NCI-H2227 (cell line): ENCODE data around the gene DAGLA.
A peak's percentile ranks its signal among the peaks of the same experiment; 100 is the strongest.
"Not testable (repeated sequence)": the region's sequence is repeated elsewhere in the genome, so short reads cannot be mapped to it uniquely, and the experiment has no call there.

Experiments used
- DNase-seq: peaks from one replicate; lab custom pipeline; 2025; ENCODE audit not compliant: unreplicated experiment; lab: John Stamatoyannopoulos, UW

DAGLA gene

GRCh38 chr11:61666684-61667297 is 13.4 kb upstream of the DAGLA start:
- no peak for DNase-seq

DNA sequence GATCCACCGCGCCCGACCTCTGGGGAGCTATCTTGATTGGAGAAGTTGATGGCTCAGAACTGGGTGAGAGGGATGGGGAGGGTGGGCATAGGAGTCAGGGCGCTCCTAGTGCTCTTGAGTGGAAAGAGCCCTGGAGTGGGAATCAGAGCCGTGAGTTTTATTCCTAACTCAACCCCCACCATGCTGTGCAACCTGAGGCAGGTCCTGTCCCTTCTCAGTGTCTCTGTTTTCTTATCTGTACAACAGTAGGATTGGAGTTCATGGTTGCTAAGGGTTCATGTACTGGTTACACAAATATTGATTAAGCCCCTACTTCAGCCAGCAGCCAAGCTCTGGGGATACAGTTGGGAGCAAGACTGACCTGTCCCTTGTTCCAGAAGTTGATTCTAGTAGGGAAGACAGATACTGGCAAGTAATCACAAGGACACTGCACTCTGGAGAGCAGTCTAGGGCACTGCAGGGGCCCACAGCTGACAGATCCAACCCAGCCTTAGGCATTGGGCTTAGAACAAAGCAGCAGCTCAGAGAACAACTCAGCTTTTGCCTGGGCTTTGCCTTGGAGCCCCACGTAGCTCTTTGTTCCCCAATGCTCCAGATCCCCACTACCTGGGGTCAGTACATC is 12.4 kb upstream of the DAGLA start:
- DNase-seq, result no peak

- DNase-seq, result no peak
Measured at GRCh38 chr11:61669417-61669816, 10.8 kb upstream of the DAGLA start.

DNA sequence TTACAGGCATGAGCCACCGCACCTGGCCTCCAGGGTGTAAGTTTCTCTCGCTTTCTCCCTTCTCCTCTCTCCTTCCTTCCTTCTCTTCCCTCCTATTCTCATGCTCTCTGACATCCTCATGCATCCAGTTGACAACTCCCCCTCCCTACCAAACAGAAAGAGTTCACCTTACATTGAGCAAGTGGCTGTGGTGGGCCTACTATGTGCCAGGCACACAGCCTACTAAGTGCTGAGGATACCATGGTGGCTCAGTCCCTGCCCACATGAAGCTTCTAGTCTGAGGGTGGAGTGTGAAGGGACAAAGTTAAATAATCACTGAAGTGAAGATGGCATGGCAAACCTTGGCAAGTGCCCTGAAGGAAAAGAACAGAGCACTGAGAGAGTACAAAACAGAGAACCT is 9.6 kb upstream of the DAGLA start:
- DNase-seq, result no peak

DNA sequence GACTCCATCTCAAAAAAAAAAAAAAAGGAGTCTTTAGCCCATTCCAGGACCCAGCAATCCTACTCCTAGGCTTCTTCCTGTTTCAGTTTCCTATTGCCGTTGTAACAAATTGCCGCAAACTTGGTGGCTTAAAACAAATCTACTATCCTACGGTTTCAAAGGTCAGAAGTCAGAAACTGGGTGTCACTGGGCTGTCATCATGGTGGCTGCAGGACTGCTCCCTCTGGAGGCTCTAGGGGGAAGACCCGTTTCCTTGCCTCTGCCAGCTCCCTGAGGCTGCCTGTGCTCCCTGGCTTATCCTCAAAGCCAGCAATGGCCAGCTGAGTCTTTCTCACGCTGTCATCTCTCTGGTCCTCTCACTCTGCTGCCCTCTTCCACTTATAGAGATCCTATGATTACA is 8.7 kb upstream of the DAGLA start:
- no peak for DNase-seq

DNA sequence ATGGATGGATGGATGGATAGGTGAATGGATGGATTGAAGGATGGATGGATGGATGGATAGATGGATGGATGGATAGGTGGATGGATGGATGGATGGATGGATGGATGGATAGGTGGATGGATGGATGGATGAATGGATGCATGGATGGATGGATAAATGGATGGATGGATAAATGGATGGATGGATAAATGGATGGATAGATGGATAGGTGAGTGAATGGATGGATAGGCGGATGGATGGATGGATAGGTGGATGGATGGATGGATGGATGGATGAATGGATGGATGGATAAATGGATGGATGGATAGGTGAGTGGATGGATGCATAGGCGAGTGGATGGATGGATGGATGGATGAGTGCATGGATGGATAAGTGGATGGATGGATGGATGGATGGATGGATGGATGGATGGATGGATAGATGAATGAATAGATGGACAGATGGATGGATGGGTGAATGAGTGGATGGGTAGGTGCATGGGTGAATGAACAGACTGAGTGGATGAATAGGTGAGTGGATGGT is 6.2 kb upstream of the DAGLA start:
- DNase-seq, result not testable (repeated sequence)

DNA sequence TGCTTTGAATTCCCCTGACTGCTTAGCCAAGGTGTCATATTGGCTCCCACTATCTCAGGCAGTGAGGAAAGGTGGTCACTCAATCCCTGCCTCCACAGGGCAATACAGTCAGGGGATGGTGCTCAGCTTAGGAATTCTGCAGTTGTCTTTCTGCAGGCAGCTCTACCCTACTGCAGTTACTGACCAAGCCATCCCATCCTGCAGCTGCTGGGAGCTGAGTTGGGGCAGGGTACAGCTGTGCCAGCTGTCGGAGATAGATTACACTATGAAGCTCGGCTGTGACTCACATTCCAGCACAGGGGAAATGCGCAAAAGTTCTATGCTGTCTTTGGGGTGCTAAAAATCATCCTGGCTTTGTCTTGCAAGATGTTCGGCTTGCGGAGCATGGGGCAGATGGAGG is 4.4 kb upstream of the DAGLA start:
- DNase-seq, result no peak

- peak; percentile 26 for DNase-seq
Measured at GRCh38 chr11:61679296-61679695, 895 bp upstream of the DAGLA start.

DNA sequence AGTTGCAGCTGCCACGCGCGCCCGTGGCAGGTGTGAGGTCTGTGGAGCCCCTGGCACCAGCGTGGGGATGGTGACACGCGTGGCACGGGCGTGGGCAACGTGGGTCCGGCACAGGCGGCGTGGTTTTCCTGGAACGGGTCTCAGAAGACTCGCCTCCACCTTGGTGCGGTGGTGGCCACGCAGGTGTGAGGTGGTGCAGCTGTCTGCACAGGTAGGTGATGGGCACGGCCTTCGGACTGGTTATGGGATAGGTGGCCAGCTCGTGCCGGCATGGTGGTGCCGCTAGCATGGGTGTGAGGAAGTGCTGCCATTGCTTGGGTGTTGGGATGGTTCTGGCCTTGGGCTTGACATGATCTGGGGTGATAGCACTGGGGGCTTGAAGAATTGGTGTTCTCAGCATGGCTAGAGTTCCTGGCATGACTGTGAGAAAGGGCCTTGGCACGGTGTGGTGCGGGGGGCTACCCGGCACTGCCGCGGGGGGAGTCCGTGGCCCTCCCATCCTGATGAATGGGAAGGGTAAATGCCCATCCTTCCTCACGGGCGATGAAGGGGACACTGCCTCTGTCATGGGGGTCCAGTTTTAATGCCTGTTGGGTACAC is 531 bp downstream of the DAGLA start:
- no peak for DNase-seq

DNA sequence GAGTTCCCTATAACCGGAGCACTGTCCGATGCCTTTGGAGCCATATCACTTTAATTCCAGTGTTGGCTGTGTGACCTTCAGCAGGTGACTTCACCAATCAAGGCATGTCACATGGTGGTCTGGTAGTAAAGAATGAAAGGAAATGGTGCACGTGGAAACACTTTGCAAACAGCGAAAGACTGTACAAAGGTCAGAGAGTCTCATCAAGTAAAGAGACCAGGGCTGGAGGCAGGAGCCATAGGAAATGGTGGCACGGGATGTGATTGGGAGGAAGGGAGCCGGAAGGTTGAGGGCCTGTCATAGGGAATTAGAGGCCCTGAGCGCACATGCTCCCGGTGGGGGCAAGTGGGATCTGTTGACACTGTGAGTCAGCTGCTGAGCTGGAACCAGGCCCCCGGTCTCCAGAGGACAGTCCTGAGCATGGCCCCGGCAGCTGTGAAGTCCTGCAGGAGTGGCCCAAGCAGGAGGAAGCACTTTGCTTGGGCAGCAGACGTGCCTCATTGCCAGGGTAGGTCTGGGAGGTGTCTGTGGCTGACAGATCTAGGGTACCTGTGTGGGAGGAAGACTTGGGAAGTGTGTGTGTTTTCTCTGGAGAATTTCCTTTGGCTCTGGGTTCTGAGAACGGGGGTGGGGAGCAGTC is 2.0 kb downstream of the DAGLA start:
- no peak for DNase-seq

DNA sequence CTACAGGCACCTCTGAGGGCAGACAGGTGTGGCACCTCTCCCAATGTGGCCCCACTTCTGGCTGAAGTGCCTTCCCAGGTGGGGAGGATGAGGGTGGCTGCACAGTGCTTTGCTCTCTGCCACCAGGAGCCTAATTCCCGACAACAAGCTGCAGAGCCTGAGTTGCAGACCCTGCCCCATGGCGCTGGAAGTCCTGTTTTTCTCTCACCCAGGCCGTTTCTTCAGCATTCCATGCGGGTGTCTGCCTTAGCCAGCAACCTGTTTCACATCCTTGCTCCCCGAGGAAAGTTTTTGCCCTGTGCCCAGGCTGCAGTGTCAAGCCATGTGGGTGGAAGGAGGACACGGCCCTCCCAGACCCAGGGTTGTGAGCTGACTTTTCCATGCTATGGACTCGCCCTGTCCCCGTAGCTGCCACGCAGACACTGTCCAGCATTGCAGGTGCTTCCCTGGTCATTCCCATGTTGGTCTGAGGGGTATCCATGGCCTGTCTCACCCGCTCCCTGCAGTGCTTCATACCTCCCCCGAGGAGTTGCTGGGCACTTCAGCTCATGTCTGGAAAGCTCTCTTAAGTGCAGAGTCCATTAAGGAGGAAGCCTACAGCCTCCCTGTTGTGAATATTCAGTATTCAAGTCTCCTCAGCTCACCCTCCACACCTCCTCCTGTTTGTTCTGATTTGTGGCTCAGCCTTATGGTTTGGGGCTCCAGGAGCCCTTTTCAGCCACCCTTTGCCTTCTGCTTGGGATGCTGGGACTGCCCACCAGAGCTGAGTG is 2.9 kb downstream of the DAGLA start:
- no peak for DNase-seq

- no peak for DNase-seq
Measured at GRCh38 chr11:61683961-61684869, 4.0 kb downstream of the DAGLA start.

DNA sequence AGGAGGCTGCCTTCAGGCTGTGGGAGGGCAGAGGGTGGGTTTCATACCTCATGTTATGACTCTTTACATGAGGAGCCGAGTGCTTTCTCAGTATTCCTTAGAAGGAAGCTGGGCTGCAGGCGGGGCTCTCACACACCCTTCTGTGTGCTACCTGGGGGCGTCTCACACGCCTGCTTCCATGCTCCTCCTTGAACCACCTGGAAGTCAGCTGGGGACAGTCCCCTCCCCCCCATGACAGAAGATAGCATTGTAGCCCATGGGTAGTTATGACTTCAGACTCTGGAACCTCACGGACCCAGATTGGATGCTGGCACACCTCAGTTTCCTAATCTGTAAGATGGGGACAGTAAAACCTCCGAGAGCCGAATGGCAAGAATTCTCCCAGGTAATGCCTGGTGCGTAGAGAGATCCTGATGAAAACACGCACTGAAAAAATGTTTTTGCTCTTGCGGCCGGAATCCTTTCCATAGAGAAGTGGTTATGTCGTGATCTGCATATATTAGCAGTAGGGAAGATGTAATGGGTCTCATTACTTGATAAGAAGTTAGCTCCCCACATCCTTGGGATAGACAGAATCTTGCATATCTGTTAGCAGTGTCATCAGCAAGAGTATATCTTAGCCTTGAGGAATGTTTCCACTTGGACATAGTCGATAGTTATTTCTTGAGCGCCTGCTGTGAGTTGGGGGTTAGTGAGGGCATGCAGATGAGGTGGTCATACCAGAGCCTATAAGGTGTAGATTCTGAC is 4.9 kb downstream of the DAGLA start:
- DNase-seq, result no peak

GRCh38 chr11:61685617-61685967 is 5.4 kb downstream of the DAGLA start:
- DNase-seq, result no peak

DNA sequence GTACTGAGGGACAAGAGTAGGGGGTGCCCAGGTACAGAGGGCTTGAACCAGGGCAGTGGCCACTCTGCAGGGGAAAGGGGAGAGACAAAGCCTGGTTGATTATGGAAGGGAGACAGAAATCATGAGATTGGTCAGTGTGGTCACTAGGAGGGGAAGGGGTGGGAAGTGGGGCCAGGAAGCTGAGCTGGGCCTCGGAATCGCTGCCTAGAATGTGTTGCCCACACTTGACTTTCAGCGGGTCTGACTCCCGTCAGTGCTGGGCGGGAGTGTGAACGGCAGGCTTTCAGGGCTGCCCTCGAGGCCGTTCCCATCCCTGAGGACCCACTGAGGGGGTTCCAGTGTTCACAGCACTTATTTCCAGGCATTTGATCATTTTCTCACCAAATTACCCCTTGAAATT is 5.9 kb downstream of the DAGLA start:
- DNase-seq, result no peak

DNA sequence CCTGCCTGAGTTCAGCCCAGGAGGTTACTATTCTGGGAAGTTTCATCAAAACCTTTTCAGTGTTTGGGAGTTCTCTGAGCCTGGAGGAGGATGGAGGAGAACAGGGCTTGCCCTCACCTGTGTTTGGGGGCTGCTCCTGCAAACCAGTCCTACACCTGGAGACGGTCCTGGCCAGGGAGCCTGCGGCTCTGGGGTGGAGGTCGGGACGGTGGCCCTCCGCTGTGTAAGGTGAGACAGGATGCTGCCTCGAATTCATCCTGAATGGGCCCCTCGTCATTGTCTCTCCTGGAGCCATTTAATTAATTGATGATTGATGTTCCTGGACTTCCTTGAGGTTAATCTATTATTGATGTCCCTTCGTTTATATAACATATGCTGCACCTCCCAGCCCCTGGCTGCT is 6.3 kb downstream of the DAGLA start:
- no peak for DNase-seq

DNA sequence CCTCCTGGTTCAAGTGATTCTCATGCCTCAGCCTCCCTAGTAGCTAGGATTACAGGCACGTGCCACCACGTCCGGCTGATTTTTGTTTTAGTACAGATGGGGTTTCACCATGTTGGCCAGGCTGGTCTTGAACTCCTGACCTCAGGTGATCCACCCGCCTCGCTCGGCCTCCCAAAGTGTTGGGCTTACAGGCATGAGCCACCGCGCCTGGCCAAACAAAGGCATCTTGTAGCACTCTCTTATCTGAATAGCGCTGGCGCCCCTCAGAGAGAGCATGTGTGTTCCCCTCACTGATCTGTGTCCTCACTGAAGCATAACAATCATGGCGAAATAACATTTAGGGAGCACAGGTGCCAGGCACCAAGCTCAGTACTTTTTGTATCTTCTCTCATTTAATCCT is 7.2 kb downstream of the DAGLA start:
- DNase-seq, result no peak

DNA sequence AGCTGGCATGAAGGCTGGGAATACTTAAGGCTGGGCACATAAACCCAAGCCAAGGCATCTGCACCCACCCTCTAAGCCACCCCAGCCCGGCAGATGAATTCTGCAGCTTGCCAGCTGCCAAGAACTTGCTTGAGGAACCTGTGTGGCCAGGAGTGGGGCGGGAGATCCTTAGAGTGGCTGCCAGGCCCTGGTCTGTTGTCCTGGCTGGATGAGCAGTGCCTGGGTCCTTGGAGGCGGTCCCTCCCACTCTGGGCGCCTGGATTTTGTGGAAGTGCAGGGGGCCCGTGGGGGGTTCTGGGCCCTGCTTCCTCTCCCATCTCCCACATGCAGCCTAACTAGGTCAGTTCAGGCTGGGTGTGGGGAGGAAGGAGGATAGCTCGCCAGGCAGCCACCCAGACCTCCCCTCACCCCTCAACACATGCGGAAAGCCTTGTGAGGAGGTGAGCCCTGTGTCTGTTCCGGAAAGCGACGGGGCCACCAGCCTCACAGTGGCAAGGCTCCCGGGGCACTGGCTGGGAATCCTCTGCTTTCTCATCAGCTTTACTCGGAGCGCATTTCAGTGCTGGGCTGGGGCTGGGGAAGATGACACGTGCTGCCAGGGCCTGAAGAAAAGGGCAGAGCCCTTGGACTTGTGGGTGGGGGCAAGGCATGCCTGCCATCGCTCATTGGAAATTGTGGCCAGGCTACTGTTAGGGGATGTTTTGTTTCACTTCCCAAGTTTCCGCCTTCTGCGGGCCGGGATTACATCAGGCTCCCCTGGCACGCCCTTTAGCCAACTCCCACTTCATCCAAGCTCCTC is 8.4 kb downstream of the DAGLA start:
- no peak for DNase-seq

DNA sequence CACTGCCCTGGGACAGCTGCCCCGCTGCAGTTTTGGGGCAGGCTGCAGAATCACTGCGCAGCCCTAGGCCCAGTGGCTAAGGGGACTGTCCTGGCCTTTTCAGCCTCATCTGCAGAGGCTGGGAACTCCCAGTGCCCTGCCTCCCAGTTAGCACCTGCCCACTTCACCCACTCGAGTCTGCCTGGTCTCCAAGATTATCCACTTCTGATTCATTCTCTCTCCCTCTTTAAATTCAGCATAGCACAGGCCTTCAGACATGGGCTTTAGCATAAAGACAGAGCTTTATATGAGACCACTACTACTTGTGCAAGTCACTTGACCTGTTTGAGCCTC is 8.9 kb downstream of the DAGLA start:
- DNase-seq, result no peak
